Transverse colon (tissue), 4 donors: ENCODE results near the gene SESN1.

Experiments
- POLR2A ChIP-seq: fragments of 450-650 bp; IDR thresholded peaks from one replicate; pipeline ENCODE4 v1.6.1; 2016; ENCODE audit warnings: antibody characterized with exemption, mild to moderate bottlenecking, moderate library complexity
- POLR2AphosphoS5 ChIP-seq, 3 donors: sonication (generic); formaldehyde crosslinking; IDR thresholded peaks; one replicate each; pipeline ENCODE4 v1.6.1; 2016; ENCODE audit warnings: antibody characterized with exemption in 3 of 3
- TF ChIP-seq, protein P1 (sequence below), 5 experiments: fragments of 200-600 bp in 3 of 5; fragments of 450-650 bp in 2 of 5; sonication (generic) in 3 of 5; IDR thresholded peaks; 1 replicate in 2 of 5; 2 replicates in 3 of 5; pipeline ENCODE4 v1.5.1; 2016 to 2017; ENCODE audit warnings: antibody characterized with exemption in 5 of 5, inconsistent platforms in 3 of 5, mild to moderate bottlenecking in 2 of 5, moderate library complexity in 1 of 5

DNA sequence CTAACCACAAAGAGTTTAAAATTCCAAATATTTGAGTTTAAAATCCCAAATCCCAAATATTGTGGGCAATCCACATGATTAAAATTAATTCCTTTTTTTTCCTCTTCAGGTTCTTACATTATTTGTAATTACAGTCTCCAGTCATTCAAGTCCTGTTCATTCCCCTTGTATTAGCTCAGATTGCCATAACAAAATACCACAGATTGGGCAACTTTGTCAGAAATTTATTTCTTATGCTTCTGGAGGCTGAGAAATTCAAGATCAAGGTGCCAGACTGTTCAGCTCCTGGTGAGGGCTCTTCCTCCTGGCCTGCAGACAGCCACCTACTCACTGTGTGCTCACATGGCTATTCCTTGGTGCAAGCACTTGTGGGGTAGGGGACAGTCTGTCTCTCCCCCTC lies 141.0 kb downstream of the SESN1 start:
- TF ChIP-seq POLR2AphosphoS5 (IDR thresholded peaks at IDR 0.05), result no peak
- TF ChIP-seq, protein P1, sequence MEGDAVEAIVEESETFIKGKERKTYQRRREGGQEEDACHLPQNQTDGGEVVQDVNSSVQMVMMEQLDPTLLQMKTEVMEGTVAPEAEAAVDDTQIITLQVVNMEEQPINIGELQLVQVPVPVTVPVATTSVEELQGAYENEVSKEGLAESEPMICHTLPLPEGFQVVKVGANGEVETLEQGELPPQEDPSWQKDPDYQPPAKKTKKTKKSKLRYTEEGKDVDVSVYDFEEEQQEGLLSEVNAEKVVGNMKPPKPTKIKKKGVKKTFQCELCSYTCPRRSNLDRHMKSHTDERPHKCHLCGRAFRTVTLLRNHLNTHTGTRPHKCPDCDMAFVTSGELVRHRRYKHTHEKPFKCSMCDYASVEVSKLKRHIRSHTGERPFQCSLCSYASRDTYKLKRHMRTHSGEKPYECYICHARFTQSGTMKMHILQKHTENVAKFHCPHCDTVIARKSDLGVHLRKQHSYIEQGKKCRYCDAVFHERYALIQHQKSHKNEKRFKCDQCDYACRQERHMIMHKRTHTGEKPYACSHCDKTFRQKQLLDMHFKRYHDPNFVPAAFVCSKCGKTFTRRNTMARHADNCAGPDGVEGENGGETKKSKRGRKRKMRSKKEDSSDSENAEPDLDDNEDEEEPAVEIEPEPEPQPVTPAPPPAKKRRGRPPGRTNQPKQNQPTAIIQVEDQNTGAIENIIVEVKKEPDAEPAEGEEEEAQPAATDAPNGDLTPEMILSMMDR (IDR thresholded peaks at IDR 0.05), result no peak
- TF ChIP-seq POLR2A, result no peak
